GM23248 (cell line): ENCODE measurements around the gene GMPPB. TPM values are rescaled to one million over a fixed set of nuclear protein-coding genes. Genes with fewer than 3 reads are reported as not detected.

Experiments
- DNase-seq: peaks from one replicate; pipeline ENCODE4 v3.0.0-alpha.2; 2015
- H2AFZ ChIP-seq: fragments of 200-600 bp; sonication (generic); 2 replicates; pipeline ENCODE4 v1.6.1; 2016; ENCODE audit warnings: antibody characterized with exemption
- H3F3A ChIP-seq: fragments of 200-600 bp; sonication (generic); 2 replicates; pipeline ENCODE4 v1.6.1; 2016; ENCODE audit warnings: mild to moderate bottlenecking, antibody characterized with exemption, mixed run types; ENCODE audit not compliant: insufficient read depth
- H3K27ac ChIP-seq: fragments of 200-600 bp; sonication (generic); 2 replicates; pipeline ENCODE4 v1.5.1; 2016; ENCODE audit warnings: mild to moderate bottlenecking
- H3K27me3 ChIP-seq: fragments of 200-600 bp; sonication (generic); replicated peaks from 2 replicates; pipeline ENCODE4 v1.6.1; 2016; ENCODE audit warnings: mild to moderate bottlenecking; ENCODE audit not compliant: insufficient read depth
- H3K36me3 ChIP-seq: fragments of 200-600 bp; sonication (generic); 2 replicates; pipeline ENCODE4 v1.6.1; 2016; ENCODE audit warnings: low read depth, mild to moderate bottlenecking
- H3K4me1 ChIP-seq: fragments of 200-600 bp; sonication (generic); 2 replicates; pipeline ENCODE4 v1.6.1; 2016; ENCODE audit warnings: mild to moderate bottlenecking; ENCODE audit not compliant: insufficient read depth
- H3K4me2 ChIP-seq: fragments of 200-600 bp; sonication (generic); one replicate; pipeline ENCODE4 v1.6.1; 2016; ENCODE audit warnings: mild to moderate bottlenecking; ENCODE audit not compliant: unreplicated experiment
- H3K4me3 ChIP-seq: fragments of 200-600 bp; sonication (generic); 2 replicates; pipeline ENCODE4 v1.5.1; 2016; ENCODE audit warnings: mild to moderate bottlenecking
- H3K79me2 ChIP-seq: fragments of 200-600 bp; sonication (generic); 2 replicates; pipeline ENCODE4 v1.6.1; 2016; ENCODE audit warnings: mild to moderate bottlenecking; ENCODE audit not compliant: insufficient read depth
- H3K9ac ChIP-seq: fragments of 200-600 bp; sonication (generic); 2 replicates; pipeline ENCODE4 v1.6.1; 2016; ENCODE audit warnings: mild to moderate bottlenecking
- H3K9me2 ChIP-seq: fragments of 200-600 bp; sonication (generic); 2 replicates; pipeline ENCODE4 v1.6.1; 2016; ENCODE audit warnings: mixed run types, mild to moderate bottlenecking, moderate library complexity; ENCODE audit not compliant: insufficient read depth
- H3K9me3 ChIP-seq: fragments of 200-600 bp; sonication (generic); one replicate; pipeline ENCODE4 v1.6.1; 2017; ENCODE audit warnings: low read depth
- H4K20me1 ChIP-seq: fragments of 200-600 bp; sonication (generic); 2 replicates; pipeline ENCODE4 v1.6.0; 2016; ENCODE audit not compliant: insufficient read depth
- EZH2 ChIP-seq: fragments of 200-600 bp; sonication (generic); IDR thresholded peaks from 2 replicates; pipeline ENCODE4 v1.6.1; 2018; ENCODE audit warnings: antibody characterized with exemption, mild to moderate bottlenecking; ENCODE audit not compliant: insufficient read depth, poor library complexity, severe bottlenecking
- EZH2phosphoT487 ChIP-seq: fragments of 200-600 bp; sonication (generic); IDR thresholded peaks from 2 replicates; pipeline ENCODE4 v1.6.1; 2018; ENCODE audit warnings: antibody characterized with exemption, moderate library complexity, mild to moderate bottlenecking, low read depth; ENCODE audit not compliant: insufficient read depth
- WGBS, 2 experiments: methylation state at CpG; one replicate each; pipeline ENCODE4 v1.1.6; 2015 to 2017; ENCODE audit warnings: low lambda C conversion rate in 2 of 2, low coverage in 1 of 2; ENCODE audit errors: missing lambda C conversion rate in 2 of 2; 5-methylcytosine and 5-hydroxymethylcytosine counted together
- in situ Hi-C: fragments of 300-500 bp; cut with MboI; formaldehyde crosslinking; loops from 2 replicates; pipeline ENCODE4 v1.15.0; 2020
- polyA plus RNA-seq: library from polyadenylated mRNA; unstranded; fragments of >200 nt; fragmentation: Nextera tagmentation; extraction: Ambion mirVana; gene quantifications from 2 replicates; pipeline ENCODE4 v1.2.1, GENCODE V29; 2016
- total RNA-seq: library from RNA; depleted of rRNA; stranded (reverse); fragments of >200 nt; shearing (Covaris generic); gene quantifications from 2 replicates; pipeline ENCODE4 v1.2.3, GENCODE V29; 2014

The GMPPB gene
- total and polyA plus RNA-seq, 2 experiments from 2014 or later = 24.1 to 37.8 TPM

- Histone ChIP-seq H3K9me3 (no peaks in the 10 kb centered on the region), H3K36me3 (no peaks in the 10 kb centered on the region), H3F3A (peaks cover 10% of the 10 kb centered on the region; the same call in 1 of the 2 replicates), H3K4me3 (peak overlapping the region; percentile 95), H2AFZ (peak overlapping the region; percentile 32; the same call in 1 of the 2 replicates), H3K9ac (peak overlapping the region; percentile 100), H3K4me2 (peak overlapping the region; percentile 79), H4K20me1 (no peaks in the 10 kb centered on the region), H3K4me1 (peaks cover 7% of the 10 kb centered on the region; the same call in 1 of the 2 replicates), H3K27me3 (no peaks in the 10 kb centered on the region), H3K79me2 (peaks cover 18% of the 10 kb centered on the region), H3K9me2 (no peaks in the 10 kb centered on the region), H3K27ac (peak overlapping the region; percentile 94)
- 1 to 2% methylated on average over 18 to 20 of the region's 20 CpGs for WGBS, 2 experiments
- peak; percentile 76 for DNase-seq
- TF ChIP-seq EZH2phosphoT487 (no peak), EZH2 (no peak)
- in situ Hi-C loops = no loop called here
Observed at GRCh38 chr3:49723296-49723627, 489 bp downstream of the GMPPB start.

GRCh38 chr3:49722896-49723295 lies 855 bp downstream of the GMPPB start:
- H3K4me2 ChIP-seq = peak overlapping the region; percentile 79
- H3K9me3 ChIP-seq = no peaks in the 10 kb centered on the region
- H3K4me3 ChIP-seq = peak overlapping the region; percentile 95
- peak overlapping the region; percentile 94 for H3K27ac ChIP-seq
- no peak overlapping the region for H2AFZ ChIP-seq
- TF ChIP-seq EZH2 = no peak
- DNase-seq = no peak
- H3F3A ChIP-seq = peaks cover 10% of the 10 kb centered on the region; the same call in 1 of the 2 replicates
- peak overlapping the region; percentile 100 for H3K9ac ChIP-seq
- H3K27me3 ChIP-seq = no peaks in the 10 kb centered on the region
- no peaks in the 10 kb centered on the region for H3K36me3 ChIP-seq
- H3K4me1 ChIP-seq = peaks cover 7% of the 10 kb centered on the region; the same call in 1 of the 2 replicates
- in situ Hi-C loops = no loop called here
- H3K9me2 ChIP-seq = no peaks in the 10 kb centered on the region
- no peaks in the 10 kb centered on the region for H4K20me1 ChIP-seq
- H3K79me2 ChIP-seq = peaks cover 18% of the 10 kb centered on the region
- 49 to 52% methylated on average over 8 of the region's 8 CpGs for WGBS, 2 experiments

GRCh38 chr3:49721896-49722781 lies 1.6 kb downstream of the GMPPB start:
- 77 to 80% methylated on average over 25 to 26 of the region's 26 CpGs for WGBS, 2 experiments
- Histone ChIP-seq H3K4me1 (peaks cover 7% of the 10 kb centered on the region; the same call in 1 of the 2 replicates), H3K9ac (peak overlapping the region; percentile 100), H3K27me3 (no peaks in the 10 kb centered on the region), H3F3A (peaks cover 10% of the 10 kb centered on the region; the same call in 1 of the 2 replicates), H2AFZ (no peak overlapping the region), H3K27ac (no peak overlapping the region), H3K36me3 (no peaks in the 10 kb centered on the region), H3K79me2 (peaks cover 18% of the 10 kb centered on the region), H3K4me2 (peak overlapping the region; percentile 79), H4K20me1 (no peaks in the 10 kb centered on the region), H3K9me2 (no peaks in the 10 kb centered on the region), H3K9me3 (no peaks in the 10 kb centered on the region), H3K4me3 (peak overlapping the region; percentile 95)
- DNase-seq = no peak
- in situ Hi-C loops = no loop called here
- no peak for TF ChIP-seq EZH2
- TF ChIP-seq EZH2phosphoT487 = no peak

GRCh38 chr3:49721596-49721895 lies 2.2 kb downstream of the GMPPB start:
- no peak overlapping the region for H2AFZ ChIP-seq
- no peaks in the 10 kb centered on the region for H4K20me1 ChIP-seq
- in situ Hi-C loops = no loop called here

More at GRCh38 chr3:49721596-49721895, 2.2 kb downstream of the GMPPB start:
- Histone ChIP-seq H3K79me2 (peaks cover 18% of the 10 kb centered on the region), H3K27ac (no peak overlapping the region), H3K27me3 (no peaks in the 10 kb centered on the region), H3K9me2 (no peaks in the 10 kb centered on the region), H3K4me2 (no peak overlapping the region), H3F3A (peaks cover 10% of the 10 kb centered on the region; the same call in 1 of the 2 replicates), H3K9me3 (no peaks in the 10 kb centered on the region), H3K4me1 (peaks cover 7% of the 10 kb centered on the region; the same call in 1 of the 2 replicates), H3K9ac (no peak overlapping the region), H3K4me3 (no peak overlapping the region), H3K36me3 (no peaks in the 10 kb centered on the region)
- DNase-seq = no peak
- 43 to 46% methylated on average over 8 to 9 of the region's 9 CpGs for WGBS, 2 experiments
- TF ChIP-seq EZH2 = no peak
- no peak for TF ChIP-seq EZH2phosphoT487
